Parathyroid adenoma (tissue), 2 donors: ENCODE measurements around the gene MOGAT2.

ENCODE experiments used
- H2AFZ ChIP-seq: fragments of 300-600 bp; sonication (generic); one replicate; pipeline ENCODE4 v1.7.0; 2017; ENCODE audit warnings: antibody characterized with exemption, mild to moderate bottlenecking
- H3K27ac ChIP-seq: fragments of 300-600 bp; sonication (generic); one replicate; pipeline ENCODE4 v1.7.0; 2017
- H3K27me3 ChIP-seq: fragments of 300-600 bp; sonication (generic); one replicate; pipeline ENCODE4 v1.7.0; 2017; ENCODE audit warnings: low read length; ENCODE audit not compliant: control insufficient read depth, insufficient read depth
- H3K36me3 ChIP-seq: fragments of 300-600 bp; sonication (generic); one replicate; pipeline ENCODE4 v1.7.0; 2017; ENCODE audit warnings: low read length; ENCODE audit not compliant: control insufficient read depth, insufficient read depth
- H3K4me1 ChIP-seq: fragments of 300-600 bp; sonication (generic); one replicate; pipeline ENCODE4 v1.7.0; 2017; ENCODE audit warnings: control low read depth
- H3K4me2 ChIP-seq: fragments of 300-600 bp; sonication (generic); one replicate; pipeline ENCODE4 v1.7.0; 2017; ENCODE audit warnings: low read length
- H3K4me3 ChIP-seq: fragments of 300-600 bp; sonication (generic); one replicate; pipeline ENCODE4 v1.7.0; 2017; ENCODE audit warnings: low read depth, low read length
- H3K79me2 ChIP-seq: fragments of 300-600 bp; sonication (generic); one replicate; pipeline ENCODE4 v1.7.0; 2017; ENCODE audit warnings: control low read depth
- H3K9ac ChIP-seq: fragments of 300-600 bp; sonication (generic); one replicate; pipeline ENCODE4 v1.7.0; 2017; ENCODE audit warnings: mild to moderate bottlenecking
- H3K9me3 ChIP-seq: fragments of 300-600 bp; sonication (generic); one replicate; pipeline ENCODE4 v1.7.0; 2017; ENCODE audit warnings: low read length; ENCODE audit not compliant: control insufficient read depth
- CTCF ChIP-seq: fragments of 300-600 bp; sonication (generic); IDR thresholded peaks from one replicate; pipeline ENCODE4 v1.7.0; 2017; ENCODE audit warnings: antibody characterized with exemption, mild to moderate bottlenecking
- donor health status: primary hyperparathyroidism.

Gene MOGAT2

GRCh38 chr11:75781831-75782230, 64.2 kb downstream of the MOGAT2 start:
- Histone ChIP-seq H3K27ac (no peak overlapping the region), H2AFZ (no peak overlapping the region), H3K9me3 (no peaks in the 10 kb centered on the region), H3K4me2 (no peak overlapping the region), H3K36me3 (no peaks in the 10 kb centered on the region), H3K27me3 (no peaks in the 10 kb centered on the region), H3K79me2 (no peaks in the 10 kb centered on the region), H3K9ac (no peak overlapping the region), H3K4me1 (no peaks in the 10 kb centered on the region), H3K4me3 (no peak overlapping the region)
- TF ChIP-seq CTCF: no peak
